KMS-11 (cell line): ENCODE measurements around the gene CAMK2G.

Source experiments
- H2AFZ ChIP-seq: fragments of 200-600 bp; sonication (generic); 2 replicates; pipeline ENCODE4 v1.6.1; 2016; ENCODE audit warnings: antibody characterized with exemption, mixed run types, low read depth
- H3K27ac ChIP-seq: fragments of 200-600 bp; sonication (generic); 2 replicates; pipeline ENCODE4 v1.6.1; 2016; ENCODE audit warnings: mild to moderate bottlenecking, mixed run types
- H3K27me3 ChIP-seq: fragments of 200-600 bp; sonication (generic); 2 replicates; pipeline ENCODE4 v1.6.1; 2017; ENCODE audit warnings: mild to moderate bottlenecking, low read depth, mixed run types, moderate library complexity; ENCODE audit not compliant: insufficient read depth
- H3K36me3 ChIP-seq: fragments of 200-600 bp; sonication (generic); 2 replicates; pipeline ENCODE4 v1.6.1; 2017; ENCODE audit warnings: mild to moderate bottlenecking, mixed run types; ENCODE audit not compliant: insufficient read depth
- H3K4me1 ChIP-seq: fragments of 200-600 bp; sonication (generic); 2 replicates; pipeline ENCODE4 v1.6.1; 2016; ENCODE audit warnings: mild to moderate bottlenecking, low read depth, mixed run types; ENCODE audit not compliant: poor library complexity, severe bottlenecking
- H3K4me2 ChIP-seq: fragments of 200-600 bp; sonication (generic); 2 replicates; pipeline ENCODE4 v1.7.0; 2016; ENCODE audit warnings: mild to moderate bottlenecking, mixed run types
- H3K4me3 ChIP-seq: fragments of 200-600 bp; sonication (generic); IDR thresholded peaks from 2 replicates; pipeline ENCODE4 v1.6.1; 2017; ENCODE audit warnings: low read depth, low read length, mixed read lengths; ENCODE audit not compliant: insufficient read depth
- H3K79me2 ChIP-seq: fragments of 200-600 bp; sonication (generic); 2 replicates; pipeline ENCODE4 v1.6.1; 2016; ENCODE audit warnings: low read depth, mixed run types; ENCODE audit not compliant: insufficient read depth
- H3K9ac ChIP-seq: fragments of 200-600 bp; sonication (generic); 2 replicates; pipeline ENCODE4 v1.6.1; 2016; ENCODE audit warnings: mild to moderate bottlenecking, mixed run types
- H4K20me1 ChIP-seq: fragments of 200-600 bp; sonication (generic); 2 replicates; pipeline ENCODE4 v1.6.1; 2016; ENCODE audit warnings: mild to moderate bottlenecking, mixed run types; ENCODE audit not compliant: insufficient read depth
- TF ChIP-seq, protein P1 (sequence below): fragments of 200-600 bp; sonication (generic); conservative IDR thresholded peaks from 2 replicates; pipeline ENCODE4 v1.6.1; 2017; ENCODE audit warnings: low read depth, mild to moderate bottlenecking, antibody characterized with exemption, low read length, moderate library complexity, mixed read lengths

Gene CAMK2G

DNA sequence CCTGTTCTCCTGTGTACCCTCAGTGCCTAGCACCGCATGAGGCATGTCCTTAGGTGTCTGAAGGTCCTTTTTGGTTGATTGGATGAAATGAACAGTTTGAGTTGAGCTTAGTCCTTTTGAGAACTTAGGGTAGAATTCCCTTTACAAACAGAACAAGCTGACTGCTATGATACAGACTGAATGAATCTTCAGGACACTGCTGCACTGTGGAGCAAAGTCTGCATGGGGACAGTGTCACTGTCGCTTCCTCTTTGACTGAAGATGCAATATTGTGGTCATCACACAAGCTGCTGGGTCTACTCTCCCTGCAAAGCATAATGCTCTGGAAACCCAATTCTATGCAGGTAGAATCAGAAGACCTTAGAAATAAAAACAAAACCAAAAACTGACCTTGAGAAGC, 28.0 kb upstream of the CAMK2G start:
- H4K20me1 ChIP-seq: no peaks in the 10 kb centered on the region
- H3K27me3 ChIP-seq: no peaks in the 10 kb centered on the region
- H3K4me3 ChIP-seq: no peak overlapping the region
- H3K4me2 ChIP-seq: no peak overlapping the region
- no peak overlapping the region for H2AFZ ChIP-seq
- H3K4me1 ChIP-seq: no peaks in the 10 kb centered on the region
- TF ChIP-seq, protein P1, sequence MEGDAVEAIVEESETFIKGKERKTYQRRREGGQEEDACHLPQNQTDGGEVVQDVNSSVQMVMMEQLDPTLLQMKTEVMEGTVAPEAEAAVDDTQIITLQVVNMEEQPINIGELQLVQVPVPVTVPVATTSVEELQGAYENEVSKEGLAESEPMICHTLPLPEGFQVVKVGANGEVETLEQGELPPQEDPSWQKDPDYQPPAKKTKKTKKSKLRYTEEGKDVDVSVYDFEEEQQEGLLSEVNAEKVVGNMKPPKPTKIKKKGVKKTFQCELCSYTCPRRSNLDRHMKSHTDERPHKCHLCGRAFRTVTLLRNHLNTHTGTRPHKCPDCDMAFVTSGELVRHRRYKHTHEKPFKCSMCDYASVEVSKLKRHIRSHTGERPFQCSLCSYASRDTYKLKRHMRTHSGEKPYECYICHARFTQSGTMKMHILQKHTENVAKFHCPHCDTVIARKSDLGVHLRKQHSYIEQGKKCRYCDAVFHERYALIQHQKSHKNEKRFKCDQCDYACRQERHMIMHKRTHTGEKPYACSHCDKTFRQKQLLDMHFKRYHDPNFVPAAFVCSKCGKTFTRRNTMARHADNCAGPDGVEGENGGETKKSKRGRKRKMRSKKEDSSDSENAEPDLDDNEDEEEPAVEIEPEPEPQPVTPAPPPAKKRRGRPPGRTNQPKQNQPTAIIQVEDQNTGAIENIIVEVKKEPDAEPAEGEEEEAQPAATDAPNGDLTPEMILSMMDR: no peak
- H3K36me3 ChIP-seq: no peaks in the 10 kb centered on the region
- no peak overlapping the region for H3K9ac ChIP-seq
- no peak overlapping the region for H3K27ac ChIP-seq
- no peaks in the 10 kb centered on the region for H3K79me2 ChIP-seq

DNA sequence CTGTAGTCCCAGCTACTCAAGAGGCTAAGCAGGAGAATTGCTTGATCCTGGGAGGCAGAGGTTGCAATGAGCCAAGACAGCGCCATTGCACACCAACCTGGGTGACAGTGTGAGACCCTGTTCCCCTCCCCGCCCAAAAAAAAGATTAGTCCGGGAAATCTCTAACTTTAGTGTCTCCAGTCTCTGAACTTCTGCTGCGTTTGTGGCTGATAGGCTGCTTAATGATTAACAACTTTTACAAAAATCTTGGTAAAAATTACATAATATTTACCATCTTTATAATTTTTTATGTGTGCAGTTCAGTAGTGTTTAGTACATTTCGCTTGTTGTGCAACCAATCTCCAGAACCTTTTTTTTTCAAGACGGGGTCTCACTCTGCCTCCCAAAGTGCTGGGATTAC, 26.9 kb upstream of the CAMK2G start:
- Histone ChIP-seq H3K27me3 (no peaks in the 10 kb centered on the region), H3K27ac (no peak overlapping the region), H3K36me3 (no peaks in the 10 kb centered on the region), H4K20me1 (no peaks in the 10 kb centered on the region), H3K4me3 (no peak overlapping the region), H3K9ac (no peak overlapping the region), H3K79me2 (no peaks in the 10 kb centered on the region), H3K4me1 (no peaks in the 10 kb centered on the region), H3K4me2 (no peak overlapping the region), H2AFZ (no peak overlapping the region)
- TF ChIP-seq, protein P1: no peak

DNA sequence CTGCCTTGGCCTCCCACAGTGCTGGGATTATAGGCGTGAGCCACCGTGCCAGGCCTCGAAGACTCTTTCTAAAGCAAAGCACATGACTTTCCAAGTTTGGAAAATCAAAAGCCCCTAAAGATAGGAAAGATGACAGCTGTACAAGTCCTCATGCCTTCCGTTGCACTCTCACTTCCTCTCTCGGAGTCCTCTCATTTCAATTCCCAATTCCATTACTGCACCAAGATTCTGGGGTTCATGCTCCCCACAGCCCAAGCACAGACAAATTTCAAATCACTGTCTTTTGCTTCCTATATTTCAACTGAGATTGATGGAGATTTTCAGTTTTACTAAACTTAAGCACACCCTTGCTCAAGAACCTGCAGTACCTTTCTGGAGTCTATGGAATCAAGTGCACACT, 25.7 kb upstream of the CAMK2G start:
- Histone ChIP-seq H4K20me1 (no peaks in the 10 kb centered on the region), H3K36me3 (no peaks in the 10 kb centered on the region), H2AFZ (no peak overlapping the region), H3K27me3 (no peaks in the 10 kb centered on the region), H3K4me2 (no peak overlapping the region), H3K9ac (no peak overlapping the region), H3K27ac (no peak overlapping the region), H3K4me1 (no peaks in the 10 kb centered on the region), H3K79me2 (no peaks in the 10 kb centered on the region), H3K4me3 (no peak overlapping the region)
- TF ChIP-seq, protein P1: no peak

DNA sequence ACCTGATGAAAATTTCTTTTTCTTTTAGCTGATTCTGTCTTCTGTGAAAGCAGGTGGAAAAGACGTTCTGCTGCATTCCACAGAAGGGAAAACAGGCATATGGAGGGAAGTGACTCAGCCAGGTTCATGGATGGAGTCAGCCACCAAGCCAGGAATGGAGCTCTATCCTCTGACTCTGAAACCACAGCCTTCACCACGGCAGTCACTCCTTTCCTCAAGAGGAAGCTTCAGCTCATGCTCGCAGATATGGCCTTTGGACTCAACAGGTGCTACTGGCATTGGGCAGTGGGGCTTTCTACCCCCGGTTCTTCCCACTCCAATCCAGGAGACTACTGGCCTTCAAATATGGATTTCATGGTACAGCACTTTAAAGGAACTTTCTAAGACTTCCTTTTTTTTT, 25.1 kb upstream of the CAMK2G start:
- no peaks in the 10 kb centered on the region for H3K36me3 ChIP-seq
- TF ChIP-seq, protein P1: no peak
- H3K4me1 ChIP-seq: no peaks in the 10 kb centered on the region
- H3K27me3 ChIP-seq: no peaks in the 10 kb centered on the region
- H3K4me3 ChIP-seq: no peak overlapping the region
- H3K9ac ChIP-seq: no peak overlapping the region
- H4K20me1 ChIP-seq: no peaks in the 10 kb centered on the region
- no peak overlapping the region for H2AFZ ChIP-seq
- no peak overlapping the region for H3K27ac ChIP-seq
- no peaks in the 10 kb centered on the region for H3K79me2 ChIP-seq
- H3K4me2 ChIP-seq: no peak overlapping the region
